ENCODE measurements around the gene TMEM132E. TPM values are rescaled to one million over a fixed set of nuclear protein-coding genes. Genes with fewer than 3 reads are reported as not detected.

TMEM132E gene
- total and polyA plus RNA-seq, 10 of the 15 experiments (the other 5 are each of a cell fraction or from before 2014, with no cell fraction given), result not detected

- CTCF ChIA-PET, result no interaction called here
- no peak for ATAC-seq
- no TSS peak for BruUV-seq (replicated peaks)
- H3K27me3 ChIP-seq (replicated peaks in 1 of 2; ENCODE audit: control insufficient read depth in 2 of 2, insufficient read depth in 2 of 2, low read length in 1 of 2), result peaks cover 19 to 20% of the 10 kb centered on the region in 2 experiments
- RAD21 ChIA-PET (ENCODE audit: unreplicated experiment), result no interaction called here
- H3K36me3 ChIP-seq (ENCODE audit: control insufficient read depth in 2 of 2, insufficient read depth in 2 of 2, low read length in 1 of 2), result no peaks in the 10 kb centered on the region
- POLR2A ChIA-PET, result no interaction called here
- H3K9me3 ChIP-seq (replicated peaks; ENCODE audit: control insufficient read depth, insufficient read depth, low read length), result no peaks in the 10 kb centered on the region
- H2AFZ ChIP-seq (ENCODE audit: control insufficient read depth, low read depth, low read length), result no peak overlapping the region
- SMC1A ChIA-PET (ENCODE audit: uncharacterized antibody, unreplicated experiment), result no interaction called here
- in situ Hi-C loops (cut with MboI), result no loop called here
- WGBS (ENCODE audit: insufficient coverage, insufficient replicate concordance, low lambda C conversion rate, missing lambda C conversion rate), result 0% methylated on average over 3 of the region's 3 CpGs
- FAIRE-seq, result no peak
- TF ChIP-seq POLR2AphosphoS2 (IDR thresholded peaks at IDR 0.05; ENCODE audit: low read depth, low read length), result no peak
- no peak for TF ChIP-seq RB1 (IDR thresholded peaks at IDR 0.05; ENCODE audit: borderline replicate concordance)
- no peak for TF ChIP-seq STAT1 (conservative IDR thresholded peaks at IDR 0.05)
- no peak for TF ChIP-seq SMAD5 (IDR thresholded peaks at IDR 0.05; ENCODE audit: low read depth)
- TF ChIP-seq SP1 (IDR thresholded peaks at IDR 0.05; ENCODE audit: low read depth, low read length), result no peak
- no peak for TF ChIP-seq NBN (IDR thresholded peaks at IDR 0.05)
- TF ChIP-seq, protein P1, sequence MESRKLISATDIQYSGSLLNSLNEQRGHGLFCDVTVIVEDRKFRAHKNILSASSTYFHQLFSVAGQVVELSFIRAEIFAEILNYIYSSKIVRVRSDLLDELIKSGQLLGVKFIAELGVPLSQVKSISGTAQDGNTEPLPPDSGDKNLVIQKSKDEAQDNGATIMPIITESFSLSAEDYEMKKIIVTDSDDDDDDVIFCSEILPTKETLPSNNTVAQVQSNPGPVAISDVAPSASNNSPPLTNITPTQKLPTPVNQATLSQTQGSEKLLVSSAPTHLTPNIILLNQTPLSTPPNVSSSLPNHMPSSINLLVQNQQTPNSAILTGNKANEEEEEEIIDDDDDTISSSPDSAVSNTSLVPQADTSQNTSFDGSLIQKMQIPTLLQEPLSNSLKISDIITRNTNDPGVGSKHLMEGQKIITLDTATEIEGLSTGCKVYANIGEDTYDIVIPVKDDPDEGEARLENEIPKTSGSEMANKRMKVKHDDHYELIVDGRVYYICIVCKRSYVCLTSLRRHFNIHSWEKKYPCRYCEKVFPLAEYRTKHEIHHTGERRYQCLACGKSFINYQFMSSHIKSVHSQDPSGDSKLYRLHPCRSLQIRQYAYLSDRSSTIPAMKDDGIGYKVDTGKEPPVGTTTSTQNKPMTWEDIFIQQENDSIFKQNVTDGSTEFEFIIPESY (IDR thresholded peaks at IDR 0.05), result no peak
- no peak for TF ChIP-seq IRF3 (IDR thresholded peaks at IDR 0.05)
- no peak for TF ChIP-seq JUND (IDR thresholded peaks at IDR 0.05; ENCODE audit: low read depth, low read length)
- TF ChIP-seq, protein P2, sequence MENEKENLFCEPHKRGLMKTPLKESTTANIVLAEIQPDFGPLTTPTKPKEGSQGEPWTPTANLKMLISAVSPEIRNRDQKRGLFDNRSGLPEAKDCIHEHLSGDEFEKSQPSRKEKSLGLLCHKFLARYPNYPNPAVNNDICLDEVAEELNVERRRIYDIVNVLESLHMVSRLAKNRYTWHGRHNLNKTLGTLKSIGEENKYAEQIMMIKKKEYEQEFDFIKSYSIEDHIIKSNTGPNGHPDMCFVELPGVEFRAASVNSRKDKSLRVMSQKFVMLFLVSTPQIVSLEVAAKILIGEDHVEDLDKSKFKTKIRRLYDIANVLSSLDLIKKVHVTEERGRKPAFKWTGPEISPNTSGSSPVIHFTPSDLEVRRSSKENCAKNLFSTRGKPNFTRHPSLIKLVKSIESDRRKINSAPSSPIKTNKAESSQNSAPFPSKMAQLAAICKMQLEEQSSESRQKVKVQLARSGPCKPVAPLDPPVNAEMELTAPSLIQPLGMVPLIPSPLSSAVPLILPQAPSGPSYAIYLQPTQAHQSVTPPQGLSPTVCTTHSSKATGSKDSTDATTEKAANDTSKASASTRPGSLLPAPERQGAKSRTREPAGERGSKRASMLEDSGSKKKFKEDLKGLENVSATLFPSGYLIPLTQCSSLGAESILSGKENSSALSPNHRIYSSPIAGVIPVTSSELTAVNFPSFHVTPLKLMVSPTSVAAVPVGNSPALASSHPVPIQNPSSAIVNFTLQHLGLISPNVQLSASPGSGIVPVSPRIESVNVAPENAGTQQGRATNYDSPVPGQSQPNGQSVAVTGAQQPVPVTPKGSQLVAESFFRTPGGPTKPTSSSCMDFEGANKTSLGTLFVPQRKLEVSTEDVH (IDR thresholded peaks at IDR 0.05; ENCODE audit: low read depth, partially characterized antibody), result no peak
- no peak for TF ChIP-seq FOS (IDR thresholded peaks at IDR 0.05; ENCODE audit: borderline replicate concordance, extremely low read depth, insufficient read length)
- intact Hi-C loops (cut with micrococcal nuclease; ENCODE audit: unreplicated experiment), result no loop called here
- H3K4me1 ChIP-seq (ENCODE audit: control insufficient read depth, insufficient read depth, low read length), result no peaks in the 10 kb centered on the region
- DNase-seq (ENCODE audit: low read depth, low spot score), result no peak
- H3K4me2 ChIP-seq (ENCODE audit: control insufficient read depth, insufficient read depth), result no peak overlapping the region
- H3K79me2 ChIP-seq (ENCODE audit: control insufficient read depth, insufficient read depth, low read length), result no peaks in the 10 kb centered on the region
- H4K20me1 ChIP-seq (ENCODE audit: control insufficient read depth, insufficient read depth), result 0 out of 2 replicates have a peak, but pooled peaks cover 2% of the 10 kb centered on the region
- no peak overlapping the region for H3K9ac ChIP-seq (ENCODE audit: control insufficient read depth, insufficient read depth, low read length)
- no peak overlapping the region for H3K27ac ChIP-seq (ENCODE audit: control insufficient read depth, insufficient read depth)
- H3K4me3 ChIP-seq, result no peak overlapping the region
Measured at GRCh38 chr17:34578016-34578415, 1.4 kb upstream of the TMEM132E start.

All from GM12878 (cell line).